Skeletal muscle cell (primary cell): ENCODE data around the gene MAML3.

ENCODE experiments used
- DNase-seq: peaks from one replicate; pipeline ENCODE4 v3.0.0-alpha.2; 2010; ENCODE audit warnings: low read depth
- H3K4me3 ChIP-seq: 2 replicates; pipeline ENCODE4 v1.5.1; 2011; ENCODE audit warnings: low read depth, mild to moderate bottlenecking, control low read depth, low read length, moderate library complexity

The MAML3 gene

DNA sequence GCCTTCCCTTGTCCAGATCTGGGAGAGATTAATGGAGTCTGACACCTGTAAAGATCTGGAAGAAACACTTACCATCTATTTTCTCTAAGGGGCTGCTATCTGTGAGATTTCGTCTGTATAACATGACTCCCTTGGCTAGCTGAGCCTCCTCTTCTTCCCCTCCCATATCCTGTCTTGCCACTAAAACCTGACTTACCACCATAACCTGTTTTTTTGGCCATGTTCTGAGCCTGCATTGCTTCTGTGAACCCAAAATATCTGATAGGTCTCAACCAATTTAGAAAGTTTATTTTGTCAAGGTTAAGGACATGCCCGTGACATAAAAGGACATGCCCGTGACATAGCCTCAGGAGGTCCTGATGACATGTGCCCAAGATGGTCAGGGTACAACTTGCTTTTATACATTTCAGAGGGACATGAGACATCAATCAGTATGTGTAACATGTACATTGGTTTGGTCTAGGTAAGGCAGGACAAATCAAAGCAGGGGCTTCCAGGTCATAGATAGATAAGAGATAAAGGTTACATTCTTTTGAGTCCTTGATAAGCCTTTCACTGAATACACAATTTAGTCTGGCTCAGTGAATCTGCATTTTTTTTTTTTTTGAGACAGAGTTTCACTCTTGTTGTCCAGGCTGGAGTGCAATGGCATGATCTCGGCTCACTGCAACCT lies 476.9 kb downstream of the MAML3 start:
- no peak for DNase-seq
- H3K4me3 ChIP-seq: no peak overlapping the region

DNA sequence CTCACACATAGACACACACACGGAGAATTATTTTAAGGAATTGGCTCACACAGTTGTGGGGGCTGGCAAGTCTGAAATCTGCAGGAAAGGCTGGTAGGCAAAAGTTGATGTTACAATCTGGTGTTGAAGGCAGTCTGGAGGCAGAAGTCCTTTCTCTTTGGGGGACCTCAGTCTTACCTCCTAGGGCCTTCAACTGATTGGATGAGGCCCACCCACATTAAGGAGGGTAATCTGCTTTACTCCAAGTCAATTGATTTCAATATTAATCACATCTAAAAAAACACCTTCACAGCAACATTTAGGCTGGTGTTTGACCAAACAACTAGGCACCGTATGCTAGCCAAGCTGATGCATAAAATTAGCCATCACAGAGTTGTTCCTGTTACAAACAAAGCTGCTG lies 477.6 kb downstream of the MAML3 start:
- no peak for DNase-seq
- H3K4me3 ChIP-seq: no peak overlapping the region

DNA sequence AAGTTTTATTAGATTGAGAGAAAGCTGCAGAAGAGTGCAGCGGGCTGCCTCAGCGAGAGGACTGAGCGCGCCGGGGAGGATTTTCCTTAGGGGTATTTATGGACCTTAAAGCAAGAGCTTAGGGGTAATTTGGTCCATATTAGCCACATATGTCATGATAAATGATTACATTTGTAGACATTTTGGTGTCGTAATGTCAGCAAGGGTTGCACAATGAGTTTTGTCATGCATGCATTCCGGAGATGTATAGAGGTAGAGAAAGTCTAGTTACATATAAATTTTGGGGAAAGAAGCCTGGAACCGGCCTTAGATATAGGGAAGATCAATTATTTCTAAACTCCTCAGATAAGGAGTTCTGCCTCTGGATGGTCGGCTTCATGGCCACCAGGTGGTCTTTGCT lies 478.3 kb downstream of the MAML3 start:
- no peak for DNase-seq
- no peak overlapping the region for H3K4me3 ChIP-seq

DNA sequence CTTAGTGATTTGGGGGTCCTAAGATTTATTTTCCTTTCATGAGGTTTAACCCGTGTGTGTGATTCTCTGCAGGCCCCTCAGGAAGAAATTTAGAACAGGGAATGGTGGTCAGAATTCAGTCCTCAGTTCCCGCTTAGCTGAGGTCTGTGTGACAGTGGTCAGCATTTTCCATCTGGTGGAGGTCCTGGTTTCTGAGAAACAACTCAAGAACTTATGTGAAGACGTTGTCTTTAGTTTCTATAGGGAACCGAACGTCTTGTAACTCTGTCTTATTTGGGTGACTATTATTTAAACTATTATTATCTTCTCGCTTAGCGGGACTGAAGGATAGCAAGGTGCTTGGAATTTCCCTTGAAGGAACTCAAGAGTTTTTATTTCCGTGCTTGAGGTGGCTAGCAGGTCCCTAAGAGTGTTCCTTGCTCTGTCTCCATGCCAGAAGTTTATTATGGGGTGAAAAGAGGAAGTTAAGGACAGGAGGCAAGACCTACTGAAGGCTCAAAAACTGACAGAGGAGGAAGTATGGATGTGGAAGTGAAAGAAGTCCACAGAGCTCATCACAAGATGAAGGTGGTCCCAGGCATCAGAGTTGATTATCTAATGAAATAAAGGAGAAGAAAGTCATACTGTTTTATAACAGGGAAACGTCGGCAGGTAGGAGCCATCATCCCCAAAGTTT lies 479.0 kb downstream of the MAML3 start:
- DNase-seq: no peak
- H3K4me3 ChIP-seq: no peak overlapping the region

DNA sequence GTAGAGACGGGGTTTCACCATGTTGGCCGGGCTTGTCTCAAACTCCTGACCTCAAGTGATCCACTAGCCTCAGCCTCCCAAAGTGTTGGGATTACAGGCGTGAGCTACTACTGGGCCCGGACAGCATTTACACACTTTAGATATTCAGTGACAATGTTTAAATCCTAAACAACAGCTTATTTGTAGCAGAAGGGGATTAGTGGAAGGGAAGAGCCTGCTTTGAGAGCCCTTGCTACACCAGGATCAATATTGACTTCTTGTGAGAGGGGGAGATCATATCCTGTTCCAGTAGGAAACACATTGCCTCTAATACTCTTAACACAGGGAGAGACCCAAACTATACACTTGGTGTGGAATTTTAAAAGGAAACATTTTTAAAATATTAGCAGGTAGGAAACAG lies 481.3 kb downstream of the MAML3 start:
- no peak for DNase-seq
- H3K4me3 ChIP-seq: no peak overlapping the region

DNA sequence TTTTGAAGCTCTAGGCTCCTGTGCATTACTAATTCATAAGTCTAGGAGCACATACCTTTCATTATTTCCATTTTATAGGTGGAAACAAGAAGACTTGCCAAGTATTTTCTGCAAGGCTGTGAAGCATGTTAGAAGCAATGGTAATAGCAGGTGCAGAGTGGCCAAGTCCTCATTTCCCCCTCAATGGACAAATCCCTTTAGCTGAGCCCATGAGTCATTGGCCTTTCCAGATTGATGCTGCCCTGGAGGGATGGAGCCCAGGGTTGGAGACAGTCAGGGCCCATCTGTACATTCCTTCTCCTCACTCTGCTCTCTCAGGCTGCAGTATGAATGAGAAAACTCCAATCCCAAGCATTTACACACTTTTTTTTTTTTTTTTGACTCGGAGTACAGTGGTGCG lies 481.8 kb downstream of the MAML3 start:
- DNase-seq: no peak
- H3K4me3 ChIP-seq: no peak overlapping the region

DNA sequence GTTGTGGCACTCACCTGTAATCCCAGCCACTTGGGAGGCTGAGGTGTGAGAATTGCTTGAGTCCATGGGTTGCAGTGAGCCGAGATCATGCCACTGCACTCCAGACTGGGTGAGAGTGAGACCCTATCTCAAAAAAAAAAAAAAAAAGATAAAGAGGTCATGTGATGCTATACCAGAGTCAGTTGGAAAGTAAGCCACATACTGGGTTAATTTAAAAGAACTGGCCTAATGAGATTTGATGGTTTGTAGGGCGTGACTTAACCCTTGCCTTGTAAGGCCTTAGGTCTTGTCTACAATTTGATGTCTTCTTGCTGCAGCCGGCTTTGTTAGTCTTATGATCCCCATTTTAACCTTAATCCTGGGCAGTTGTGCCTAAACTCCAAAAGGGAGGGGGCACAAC lies 483.2 kb downstream of the MAML3 start:
- no peak overlapping the region for H3K4me3 ChIP-seq
- DNase-seq: no peak

DNA sequence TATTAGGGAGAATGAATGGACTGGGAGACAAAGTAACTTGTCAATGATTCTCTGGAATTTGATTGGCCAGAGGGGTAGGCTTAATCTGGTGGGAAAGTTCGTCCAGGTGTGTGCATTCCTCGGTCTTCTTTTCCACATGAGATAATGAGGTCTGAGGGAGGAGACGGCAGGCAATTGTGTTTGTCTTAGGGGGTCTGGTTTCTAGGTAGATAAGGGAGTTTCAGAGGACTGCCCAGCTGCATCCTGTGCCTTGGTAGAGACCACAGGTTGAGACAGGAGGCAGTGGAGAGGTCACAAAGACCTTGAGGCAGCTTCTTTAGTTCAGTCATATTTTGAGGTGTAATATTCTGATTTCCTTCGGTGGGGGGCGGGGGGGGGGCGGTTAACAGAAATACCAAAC lies 484.1 kb downstream of the MAML3 start:
- DNase-seq: no peak
- H3K4me3 ChIP-seq: no peak overlapping the region

DNA sequence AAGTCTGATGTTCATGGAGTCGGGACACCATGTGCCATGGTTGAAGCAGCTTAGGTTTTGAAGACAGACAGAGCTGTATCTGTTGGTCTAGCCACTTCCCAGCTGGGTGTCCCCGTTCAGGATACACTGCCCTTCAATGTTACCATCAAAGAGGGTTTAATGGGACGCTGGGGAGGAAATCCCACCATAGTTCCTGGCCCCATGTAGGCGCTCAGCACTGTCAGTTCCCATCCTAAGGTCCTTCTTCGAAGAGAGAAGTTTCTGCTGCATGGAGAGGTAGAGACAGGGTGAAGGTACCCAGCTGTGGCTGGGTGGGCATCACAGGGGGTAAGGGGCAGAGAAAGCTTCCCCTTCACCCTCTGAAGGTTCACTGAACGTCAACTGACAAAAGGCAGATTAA lies 484.6 kb downstream of the MAML3 start:
- no peak for DNase-seq
- no peak overlapping the region for H3K4me3 ChIP-seq

DNA sequence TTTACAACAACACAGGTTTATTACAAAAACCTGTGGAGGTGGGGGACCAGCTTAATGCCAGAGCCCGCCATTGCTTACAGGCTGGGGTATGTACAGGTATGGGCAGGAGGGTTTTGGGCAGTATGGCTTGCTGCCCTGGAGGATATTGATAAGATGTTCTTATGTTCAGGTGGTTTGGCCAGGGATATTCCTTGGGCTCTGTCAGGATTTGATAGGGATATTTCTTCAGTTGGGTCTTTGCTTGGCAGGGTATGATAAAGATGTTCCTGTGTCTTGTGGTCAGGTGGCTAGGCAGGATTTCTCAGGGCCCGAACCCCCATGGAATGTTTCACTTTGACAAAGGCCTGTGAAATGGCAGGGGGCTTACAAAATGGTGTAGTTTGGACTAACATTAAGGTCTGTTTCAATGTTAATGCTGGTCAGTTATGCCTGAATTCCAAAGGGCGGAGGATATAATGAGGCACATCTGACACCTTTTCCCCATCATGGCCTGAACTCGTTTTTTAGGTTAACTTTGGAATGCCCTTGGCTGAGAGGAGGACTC lies 485.3 kb downstream of the MAML3 start:
- DNase-seq: no peak
- no peak overlapping the region for H3K4me3 ChIP-seq

DNA sequence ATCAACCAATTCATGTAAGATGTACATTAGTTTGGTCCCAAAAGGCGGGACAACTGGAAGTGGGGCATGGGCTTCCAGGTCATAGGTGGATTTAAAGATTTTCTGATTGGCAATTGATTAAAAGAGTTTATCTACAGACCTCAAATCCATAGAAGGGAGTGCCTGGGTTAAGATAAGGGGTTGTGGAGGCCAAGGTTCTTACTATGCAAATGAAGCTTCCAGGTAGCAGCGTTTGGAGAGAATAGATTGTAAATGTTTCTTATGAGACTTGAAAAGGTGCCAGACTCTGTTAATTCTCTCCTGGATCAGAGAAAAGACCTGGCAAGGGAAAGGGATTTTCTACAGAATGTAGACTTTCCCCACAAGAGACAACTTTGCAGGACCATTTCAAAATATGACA lies 485.9 kb downstream of the MAML3 start:
- DNase-seq: no peak
- no peak overlapping the region for H3K4me3 ChIP-seq
